Myocyte (in vitro differentiated cells): ENCODE data around the gene SIK1. TPM values are rescaled to one million over a fixed set of nuclear protein-coding genes. Genes with fewer than 3 reads are reported as not detected.
"Not testable (repeated sequence)": the region's sequence is repeated elsewhere in the genome, so short reads cannot be mapped to it uniquely, and the experiment has no call there.

Experiments used
- DNase-seq: peaks from one replicate; pipeline ENCODE4 v3.0.0-alpha.2; 2012; ENCODE audit warnings: low read depth
- total RNA-seq: library from RNA; depleted of rRNA; stranded (reverse); fragments of >200 nt; gene quantifications from 2 replicates; pipeline ENCODE4 v1.2.3, GENCODE V29; 2014

The SIK1 gene
- total RNA-seq, 1 donor from 2014 or later: 31.9 TPM

GRCh38 chr21:43398000-43398399, 28.9 kb downstream of the SIK1 start:
- not testable (repeated sequence) for DNase-seq

DNA sequence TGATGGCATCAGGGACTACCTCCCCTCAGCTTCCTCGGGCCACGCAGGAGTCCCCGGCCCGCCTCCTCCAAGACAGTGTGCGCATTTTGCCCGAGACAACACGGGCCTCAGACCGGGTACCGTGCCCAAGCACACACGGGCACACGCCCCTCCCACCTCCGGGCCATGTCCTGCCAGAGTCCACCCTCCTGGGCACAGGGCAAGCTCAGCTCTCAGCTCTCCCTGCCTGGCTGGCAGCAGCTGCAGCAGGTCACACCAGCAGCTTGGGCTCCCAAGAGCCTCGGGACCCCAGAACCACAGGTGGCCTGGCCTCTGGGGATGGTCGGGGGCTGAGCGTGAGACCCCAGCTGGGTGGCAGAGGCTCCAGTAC, 29.5 kb downstream of the SIK1 start:
- not testable (repeated sequence) for DNase-seq

- DNase-seq: not testable (repeated sequence)
These were observed 30.0 kb downstream of the SIK1 start for GRCh38 chr21:43396788-43397438.

GRCh38 chr21:43383351-43383750, 43.6 kb downstream of the SIK1 start:
- not testable (repeated sequence) for DNase-seq

GRCh38 chr21:43382902-43383301, 44.0 kb downstream of the SIK1 start:
- DNase-seq: not testable (repeated sequence)

GRCh38 chr21:43380852-43381533, 45.9 kb downstream of the SIK1 start:
- DNase-seq: not testable (repeated sequence)

GRCh38 chr21:43380337-43380736, 46.6 kb downstream of the SIK1 start:
- DNase-seq: not testable (repeated sequence)

GRCh38 chr21:43379626-43380122, 47.3 kb downstream of the SIK1 start:
- DNase-seq: not testable (repeated sequence)

DNA sequence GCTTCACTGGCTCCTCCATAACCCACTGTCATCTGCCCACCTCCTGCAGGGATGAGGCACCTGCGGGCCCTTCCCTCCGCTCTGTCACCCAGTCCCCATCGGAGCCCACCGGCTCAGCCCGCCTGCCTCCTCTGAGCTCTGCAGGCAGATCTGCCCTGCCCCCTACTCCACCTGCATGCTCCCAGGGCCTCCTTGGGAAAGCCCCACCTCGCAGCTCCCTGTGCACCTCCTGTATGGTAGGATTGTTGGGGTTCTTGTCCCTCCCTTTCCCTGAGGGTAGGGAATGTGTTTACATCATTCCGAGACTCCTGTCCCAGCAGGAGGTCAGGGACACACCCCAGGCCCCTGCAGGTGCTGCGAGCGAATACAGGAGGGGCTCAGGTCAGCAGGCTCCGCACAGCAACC, 50.5 kb downstream of the SIK1 start:
- DNase-seq: no peak

- DNase-seq: no peak
These were observed 51.0 kb downstream of the SIK1 start for GRCh38 chr21:43375837-43376477.

GRCh38 chr21:43375006-43375836, 51.7 kb downstream of the SIK1 start:
- DNase-seq: no peak

- no peak for DNase-seq
These were observed 52.6 kb downstream of the SIK1 start for GRCh38 chr21:43374228-43374885.

DNA sequence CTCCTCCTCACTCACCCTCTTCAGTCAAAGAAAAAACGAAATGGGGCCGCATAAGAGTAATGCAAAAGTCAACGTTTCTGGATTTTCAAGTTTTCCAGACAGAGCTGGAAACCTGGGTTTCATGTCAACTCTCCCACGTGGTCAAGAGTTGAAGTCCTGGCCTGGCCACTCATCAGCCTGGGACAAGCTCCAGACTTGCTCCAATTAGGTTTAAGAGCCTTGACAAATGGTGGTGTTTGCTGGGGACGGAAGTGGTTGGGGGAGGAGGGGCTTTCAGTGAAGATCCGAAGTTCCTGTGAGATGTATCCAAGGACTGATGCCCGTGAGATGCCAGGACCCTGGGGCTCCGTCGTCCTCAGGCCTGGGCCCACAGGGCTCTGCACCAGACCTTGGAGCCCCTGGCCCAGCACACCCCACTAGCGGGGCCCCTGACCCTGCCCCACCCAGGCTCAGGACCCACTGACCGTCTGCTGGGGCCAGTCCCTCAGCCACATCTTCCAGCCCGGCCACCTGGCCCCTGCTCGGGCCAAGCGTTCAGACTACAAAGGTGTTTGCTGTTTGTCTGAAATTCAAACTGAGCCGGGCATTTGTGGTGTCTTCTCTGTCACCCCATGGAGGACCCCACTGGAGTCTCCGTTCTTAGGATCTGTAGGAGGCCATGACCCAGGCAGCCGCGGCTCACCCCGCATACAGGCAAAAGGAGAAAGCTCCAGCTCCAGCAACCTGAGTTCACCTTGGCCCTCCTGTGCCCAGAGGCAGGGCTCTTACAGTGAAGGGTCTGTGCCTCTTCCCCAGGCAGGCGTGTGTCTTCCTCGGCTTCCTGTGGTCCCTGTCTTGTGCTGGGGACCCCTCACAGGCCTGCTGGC, 53.3 kb downstream of the SIK1 start:
- no peak for DNase-seq

- no peak for DNase-seq
These were observed 54.1 kb downstream of the SIK1 start for GRCh38 chr21:43372663-43373361.

DNA sequence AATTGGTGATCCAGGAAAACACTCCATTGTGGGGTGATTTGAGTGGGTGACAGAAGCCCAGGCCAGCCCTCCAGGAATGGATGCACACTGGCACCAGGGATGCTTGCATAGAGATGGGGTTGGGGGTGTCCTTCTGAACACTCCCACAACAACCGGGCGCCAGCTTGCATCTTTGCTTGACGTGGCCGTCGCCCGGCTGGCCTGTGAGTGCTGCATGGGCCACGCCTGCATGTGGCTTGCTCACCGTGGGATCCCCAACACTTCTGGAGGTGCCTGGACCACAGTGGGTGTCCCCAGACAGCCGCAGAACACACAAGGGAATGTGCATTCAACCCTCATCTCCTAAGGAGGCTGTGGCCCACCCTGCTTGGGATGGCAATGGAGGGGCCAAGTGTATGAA, 55.1 kb downstream of the SIK1 start:
- no peak for DNase-seq

- no peak for DNase-seq
These were observed 55.9 kb downstream of the SIK1 start for GRCh38 chr21:43370888-43371570.

DNA sequence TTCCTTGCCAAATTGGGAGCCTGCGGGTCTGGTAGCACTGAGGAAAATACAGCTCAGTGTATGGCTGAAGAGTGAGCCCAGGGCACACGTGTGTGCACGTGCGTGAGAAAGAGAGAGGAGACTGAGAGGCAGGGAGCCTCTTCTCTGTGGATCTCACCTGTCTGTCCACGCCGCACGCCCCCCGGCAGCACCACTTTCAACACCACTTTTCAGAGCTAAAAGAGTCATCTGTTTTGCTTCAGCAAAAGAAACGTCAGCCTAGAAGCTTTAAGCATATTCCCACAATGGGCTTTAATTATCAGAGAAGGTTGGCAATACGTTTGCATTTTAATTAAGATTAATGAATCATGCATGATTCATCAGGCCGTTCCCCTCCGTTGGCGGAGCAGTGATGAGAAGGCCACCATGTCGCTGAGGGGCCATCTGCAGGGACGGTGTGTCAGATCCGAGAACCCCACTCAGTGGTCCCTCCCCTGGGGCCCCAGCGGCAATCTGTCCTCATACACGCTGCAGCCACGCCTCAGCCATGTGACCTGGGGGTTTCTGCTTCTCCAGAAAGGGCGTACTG, 56.8 kb downstream of the SIK1 start:
- DNase-seq: no peak

DNA sequence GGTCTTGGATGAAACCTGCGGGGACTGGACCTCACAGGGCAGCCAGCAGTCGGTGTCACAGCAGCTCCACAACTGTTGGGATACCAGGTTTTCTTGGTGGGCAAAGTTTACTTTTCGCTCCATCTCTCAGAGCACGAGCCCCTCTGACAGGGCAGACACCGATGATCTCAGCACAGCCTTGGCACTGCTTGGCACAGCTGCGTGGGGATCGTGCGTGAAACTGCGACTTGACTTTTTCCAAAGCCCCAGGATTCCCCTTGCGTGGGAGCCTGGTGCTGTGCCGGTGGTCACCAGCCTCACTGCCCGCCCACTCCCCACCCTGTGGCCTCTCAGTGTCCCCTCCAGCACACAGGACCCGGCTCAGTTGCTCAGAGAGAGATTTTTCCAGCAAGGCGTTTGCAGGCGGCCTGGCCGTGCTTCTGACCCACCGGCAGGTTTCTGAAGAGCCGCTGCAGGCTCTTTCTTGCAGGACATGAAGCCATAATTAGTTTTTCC, 57.3 kb downstream of the SIK1 start:
- no peak for DNase-seq
